Measurements from ENCODE around the gene TBX2. TPM values are rescaled to one million over a fixed set of nuclear protein-coding genes. Genes with fewer than 3 reads are reported as not detected.
"Not testable (repeated sequence)": the region's sequence is repeated elsewhere in the genome, so short reads cannot be mapped to it uniquely, and the experiment has no call there.

Gene TBX2
- total RNA-seq, 2 experiments from 2014 or later: not detected

- Mint-ChIP-seq H3K36me3 (ENCODE audit: low read depth) (no peaks in the 10 kb centered on the region), H3K27me3 (no peaks in the 10 kb centered on the region), H3K4me1 (ENCODE audit: low read depth) (no peaks in the 10 kb centered on the region), H3K9me3 (no peaks in the 10 kb centered on the region), H3K4me3 (no peak overlapping the region), H3K27ac (no peak overlapping the region)
- no peak for ATAC-seq
- POLR2A ChIA-PET: no interaction called here
- no peak for TF ChIP-seq CTCF (IDR thresholded peaks at IDR 0.05)
- DNase-seq: no peak
- intact Hi-C loops (cut with micrococcal nuclease): no loop called here
- CTCF ChIA-PET: no interaction called here
Observed at GRCh38 chr17:61353615-61354014, 46.0 kb upstream of the TBX2 start.

- Mint-ChIP-seq H3K27ac (no peak overlapping the region), H3K4me1 (ENCODE audit: low read depth) (no peaks in the 10 kb centered on the region), H3K36me3 (ENCODE audit: low read depth) (no peaks in the 10 kb centered on the region), H3K27me3 (no peaks in the 10 kb centered on the region), H3K4me3 (no peak overlapping the region), H3K9me3 (no peaks in the 10 kb centered on the region)
- ATAC-seq (no peak), DNase-seq (no peak)
- TF ChIP-seq CTCF (IDR thresholded peaks at IDR 0.05): no peak
- CTCF ChIA-PET: interaction anchor here (1.4 kb wide), 1 partner anchor 10 kb away, joined by 4 read pairs; no protein-coding TSS in a partner anchor
- POLR2A ChIA-PET: interaction anchor here (0.9 kb wide), 1 partner anchor 10 kb away, joined by 3 read pairs; no protein-coding TSS in a partner anchor
- intact Hi-C loops (cut with micrococcal nuclease): no loop called here
Observed at GRCh38 chr17:61354895-61355874, 44.5 kb upstream of the TBX2 start.

GRCh38 chr17:61357061-61357460 is 42.6 kb upstream of the TBX2 start:
- H3K27ac Mint-ChIP-seq; ATAC-seq; H3K36me3 Mint-ChIP-seq (ENCODE audit: low read depth); intact Hi-C loops (cut with micrococcal nuclease); H3K9me3 Mint-ChIP-seq; POLR2A ChIA-PET; H3K27me3 Mint-ChIP-seq; H3K4me1 Mint-ChIP-seq (ENCODE audit: low read depth); DNase-seq; H3K4me3 Mint-ChIP-seq: not testable (repeated sequence)
- CTCF ChIA-PET: interaction anchor here (0.7 kb wide), 1 partner anchor 300 kb away, joined by 3 read pairs; no protein-coding TSS in a partner anchor

GRCh38 chr17:61359513-61359912 is 40.1 kb upstream of the TBX2 start:
- intact Hi-C loops (cut with micrococcal nuclease); H3K36me3 Mint-ChIP-seq (ENCODE audit: low read depth); ATAC-seq; H3K4me1 Mint-ChIP-seq (ENCODE audit: low read depth); H3K27me3 Mint-ChIP-seq; H3K4me3 Mint-ChIP-seq; H3K27ac Mint-ChIP-seq; H3K9me3 Mint-ChIP-seq; POLR2A ChIA-PET; DNase-seq: not testable (repeated sequence)
- CTCF ChIA-PET: interaction anchor here (1.0 to 2.7 kb wide), 9 partner anchors 15 to 388 kb away, joined by 3 to 12 read pairs (median 4); no protein-coding TSS in a partner anchor

- intact Hi-C loops (cut with micrococcal nuclease): no loop called here
- ChIA-PET CTCF (interaction anchor here (2.7 kb wide), 1 partner anchor 389 kb away, joined by 12 read pairs; no protein-coding TSS in a partner anchor), POLR2A (no interaction called here)
- TF ChIP-seq CTCF (IDR thresholded peaks at IDR 0.05): no peak
- ATAC-seq (no peak), DNase-seq (no peak)
- Mint-ChIP-seq H3K27ac (no peak overlapping the region), H3K36me3 (ENCODE audit: low read depth) (no peaks in the 10 kb centered on the region), H3K4me3 (no peak overlapping the region), H3K27me3 (no peaks in the 10 kb centered on the region), H3K4me1 (ENCODE audit: low read depth) (no peaks in the 10 kb centered on the region), H3K9me3 (no peaks in the 10 kb centered on the region)
Observed at GRCh38 chr17:61360318-61360943, 39.2 kb upstream of the TBX2 start.

Data from activated CD8-positive, alpha-beta T cell treated with anti-CD3 and anti-CD28 coated beads for 36 hours (primary cell).